H1 (cell line): ENCODE data around the gene ACOT9. TPM values are rescaled to one million over a fixed set of nuclear protein-coding genes. Genes with fewer than 3 reads are reported as not detected.

Experiments
- NANOG ChIP-seq: IDR thresholded peaks from 2 replicates; pipeline ENCODE4 v1.6.1; 2011; ENCODE audit warnings: low read length, low read depth, mild to moderate bottlenecking, inconsistent platforms; ENCODE audit not compliant: insufficient read depth, poor library complexity, severe bottlenecking
- ZNF274 ChIP-seq: IDR thresholded peaks from 2 replicates; pipeline ENCODE4 v1.7.0; 2012; ENCODE audit warnings: low read length, borderline replicate concordance; ENCODE audit errors: extremely low read depth
- polyA plus RNA-seq, 7 experiments: library from polyadenylated mRNA; depleted of rRNA in 3 of 7; stranded (reverse) in 5 of 7; unstranded in 2 of 7; fragments of >200 nt in 5 of 7; fragments of 200-250 nt in 2 of 7; gene quantifications; 1 replicate in 5 of 7; 2 replicates in 1 of 7; 4 replicates in 1 of 7; pipeline versions ENCODE4 v1.2.1 to v1.2.3, GENCODE V29; 2011 to 2013; ENCODE audit warnings: missing spikeins in 2 of 7, mixed read lengths in 2 of 7
- total RNA-seq: library from RNA; stranded (reverse); fragmentation: NEBNext Ultra II Directional; extraction: Animal tissue kit (Norgen Biotek cat#: 25700); gene quantifications from 2 replicates; pipeline ENCODE4 v1.2.1, GENCODE V29; 2021

ACOT9 gene
- total and polyA plus RNA-seq, 2 of the 8 experiments (the other 6 are each of a cell fraction or from before 2014, with no cell fraction given), result 20.7 to 39.5 TPM

DNA sequence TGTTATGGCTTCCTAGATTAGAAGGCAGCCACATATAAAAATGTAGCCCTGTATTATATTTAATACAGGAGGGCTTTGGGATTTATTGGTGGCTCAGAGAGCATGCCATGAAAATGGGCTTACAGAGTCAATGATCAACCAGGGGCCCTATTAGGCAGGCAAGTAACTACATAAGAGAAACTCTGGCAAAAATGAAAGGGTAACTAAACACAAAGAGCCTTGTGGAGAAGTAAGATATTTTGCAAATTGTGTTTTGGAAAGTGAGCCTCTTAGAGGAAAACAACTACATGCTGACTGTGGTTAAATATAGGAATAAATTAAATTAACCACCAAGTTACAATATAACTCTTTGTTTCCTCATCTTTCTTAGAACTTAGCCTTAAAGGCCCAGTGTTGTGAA lies 45.4 kb upstream of the ACOT9 start (continued):
- TF ChIP-seq NANOG (no peak), ZNF274 (no peak)
- TF ChIP-seq, all 59 proteins: peak for 0
